CD4-positive, alpha-beta T cell treated with Interleukin-6 for 4 hours (primary cell): Measurements from ENCODE around the gene NFAM1.

Experiments used
- DNase-seq: peaks from one replicate; pipeline ENCODE4 v3.0.0-alpha.2; 2020; ENCODE audit warnings: mixed read lengths

Gene NFAM1

DNA sequence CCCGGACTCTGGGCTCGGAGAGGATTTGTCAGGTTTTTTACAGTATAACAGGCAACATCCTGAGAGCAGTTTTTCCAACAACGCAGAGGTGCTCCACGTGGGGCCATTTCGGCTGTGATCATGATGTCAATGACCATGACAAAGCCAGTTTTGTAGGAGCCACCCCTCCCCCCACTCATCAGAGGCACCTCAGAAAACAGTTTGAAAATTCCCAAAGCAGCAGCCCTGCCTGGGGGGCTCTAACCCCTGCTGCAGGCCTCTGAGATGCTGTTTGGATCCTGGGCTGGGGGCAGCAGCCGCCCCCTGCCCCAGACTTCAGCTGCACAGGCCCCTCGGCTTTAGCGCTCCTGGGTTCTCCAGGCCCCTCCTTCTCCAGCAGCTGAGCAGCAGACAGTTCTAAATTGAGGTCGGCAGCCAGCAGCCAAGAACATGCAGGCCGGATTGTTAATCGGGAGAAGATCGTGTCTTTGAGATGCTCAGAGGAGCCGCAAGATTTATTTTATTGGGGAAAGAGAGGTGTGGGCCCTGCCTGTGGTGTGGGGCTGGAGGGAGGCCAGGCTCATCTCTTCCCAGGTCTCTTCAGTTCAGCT lies 19.4 kb downstream of the NFAM1 start:
- DNase-seq = no peak

DNA sequence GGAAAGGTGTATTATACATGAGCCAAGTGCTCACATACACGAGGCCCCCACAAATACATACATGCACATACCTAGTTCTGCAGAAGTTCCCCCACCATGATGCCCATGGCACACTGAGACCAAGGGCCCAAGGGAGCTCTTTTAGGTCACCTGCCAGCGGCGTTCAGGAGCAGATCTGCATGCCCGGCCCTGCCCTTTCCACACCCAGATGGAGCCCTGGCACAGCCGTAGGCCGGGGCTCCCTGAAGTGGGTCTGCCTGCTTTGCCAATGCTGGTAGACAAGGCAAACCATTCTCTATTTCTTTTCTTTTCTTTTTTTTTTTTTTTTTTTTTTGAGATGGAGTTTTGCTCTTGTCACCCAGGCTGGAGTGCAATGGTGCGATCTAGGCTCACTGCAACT lies 21.5 kb downstream of the NFAM1 start:
- DNase-seq = no peak

DNA sequence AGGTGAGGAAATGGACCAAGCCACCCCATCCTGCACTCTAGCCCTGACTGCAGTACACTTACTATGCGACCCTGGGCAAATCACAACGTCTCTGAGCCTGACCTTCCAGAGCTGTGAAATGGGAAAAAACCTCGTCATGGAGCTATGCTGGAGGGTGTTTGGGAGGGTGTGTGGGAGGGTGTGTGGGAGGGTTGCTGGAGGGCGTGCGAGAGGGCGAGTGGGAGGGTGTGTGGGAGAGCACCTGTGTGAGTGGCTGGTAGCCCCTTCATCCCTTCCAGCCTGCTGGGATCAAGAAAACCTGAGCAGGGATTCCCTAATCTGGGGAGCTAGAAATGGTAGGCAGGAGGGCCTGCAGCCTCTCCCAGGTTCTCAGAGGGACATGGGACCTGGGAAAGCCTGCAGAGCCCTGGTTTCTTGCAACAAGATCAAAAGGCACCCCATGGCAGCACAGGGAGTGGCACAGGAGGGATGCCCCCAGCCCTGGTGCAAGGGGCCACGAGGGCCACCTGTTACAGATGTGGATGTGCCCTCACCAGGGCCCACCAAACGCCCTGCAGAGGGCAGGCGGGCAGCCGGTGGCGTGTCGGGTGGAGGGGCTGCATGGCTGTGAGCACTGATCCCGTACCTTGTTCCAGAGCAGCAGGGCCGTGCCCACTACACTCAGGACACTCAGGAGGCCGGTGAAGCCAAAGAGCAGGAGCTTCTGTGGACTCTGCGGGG lies 23.2 kb downstream of the NFAM1 start:
- no peak for DNase-seq

DNA sequence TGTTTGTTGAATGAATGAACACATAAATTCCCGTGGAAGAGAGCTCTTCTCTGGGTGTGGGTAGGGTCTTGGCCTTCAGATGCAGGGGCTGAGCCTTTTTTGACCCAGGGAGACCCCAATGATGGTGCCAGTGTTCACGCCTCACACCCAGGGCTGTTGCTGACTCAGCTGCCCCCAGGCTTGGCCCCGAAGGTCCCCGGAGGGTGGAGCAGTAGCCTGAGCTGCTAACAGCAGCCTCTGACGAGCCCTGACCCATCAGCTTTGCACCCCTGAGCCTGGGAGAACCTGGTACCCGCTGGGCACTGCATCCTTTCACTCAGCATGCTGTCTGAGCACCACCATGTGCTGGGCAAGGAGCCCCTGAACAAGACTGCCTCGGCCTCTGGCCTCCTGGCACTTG lies 23.9 kb downstream of the NFAM1 start:
- DNase-seq = no peak

- no peak for DNase-seq
Measured at GRCh38 chr22:42404266-42404665, 27.9 kb downstream of the NFAM1 start.

GRCh38 chr22:42401535-42402334 lies 30.5 kb downstream of the NFAM1 start:
- no peak for DNase-seq

DNA sequence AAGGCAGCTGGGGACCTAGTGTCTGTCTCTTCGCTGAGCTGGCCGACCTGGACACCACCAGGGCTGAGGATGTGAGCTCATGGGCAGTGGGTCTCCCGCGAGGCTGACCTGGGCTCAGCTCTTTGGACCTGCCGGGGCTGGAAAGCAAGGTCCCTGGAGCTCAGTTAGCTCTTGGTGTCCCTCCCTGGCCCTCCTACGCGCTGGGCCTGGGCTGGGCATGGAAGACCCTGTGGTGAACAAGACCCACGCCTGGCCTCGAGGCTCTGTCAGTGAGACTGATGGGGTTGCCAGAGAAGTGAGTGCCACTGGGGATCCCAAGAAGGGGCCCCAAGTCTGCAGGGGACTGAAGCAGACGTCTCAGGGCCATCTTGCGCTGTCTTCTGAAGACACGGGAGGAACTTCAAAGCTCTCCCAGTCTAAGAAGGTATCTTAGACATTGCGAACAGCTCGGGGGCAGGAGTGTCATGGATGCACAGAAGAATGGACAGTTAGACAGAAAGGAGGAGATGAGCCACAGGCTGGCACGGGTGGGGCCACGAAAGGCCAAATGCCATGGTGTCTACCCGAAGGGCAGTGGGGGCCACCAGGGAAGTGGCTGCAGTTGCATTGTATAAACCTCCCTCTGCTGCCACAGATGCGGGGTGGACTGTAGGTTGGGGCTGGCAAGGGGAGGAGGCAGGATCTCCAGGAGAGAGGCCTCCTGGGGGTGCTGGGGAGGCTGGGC lies 31.2 kb downstream of the NFAM1 start:
- DNase-seq = no peak

DNA sequence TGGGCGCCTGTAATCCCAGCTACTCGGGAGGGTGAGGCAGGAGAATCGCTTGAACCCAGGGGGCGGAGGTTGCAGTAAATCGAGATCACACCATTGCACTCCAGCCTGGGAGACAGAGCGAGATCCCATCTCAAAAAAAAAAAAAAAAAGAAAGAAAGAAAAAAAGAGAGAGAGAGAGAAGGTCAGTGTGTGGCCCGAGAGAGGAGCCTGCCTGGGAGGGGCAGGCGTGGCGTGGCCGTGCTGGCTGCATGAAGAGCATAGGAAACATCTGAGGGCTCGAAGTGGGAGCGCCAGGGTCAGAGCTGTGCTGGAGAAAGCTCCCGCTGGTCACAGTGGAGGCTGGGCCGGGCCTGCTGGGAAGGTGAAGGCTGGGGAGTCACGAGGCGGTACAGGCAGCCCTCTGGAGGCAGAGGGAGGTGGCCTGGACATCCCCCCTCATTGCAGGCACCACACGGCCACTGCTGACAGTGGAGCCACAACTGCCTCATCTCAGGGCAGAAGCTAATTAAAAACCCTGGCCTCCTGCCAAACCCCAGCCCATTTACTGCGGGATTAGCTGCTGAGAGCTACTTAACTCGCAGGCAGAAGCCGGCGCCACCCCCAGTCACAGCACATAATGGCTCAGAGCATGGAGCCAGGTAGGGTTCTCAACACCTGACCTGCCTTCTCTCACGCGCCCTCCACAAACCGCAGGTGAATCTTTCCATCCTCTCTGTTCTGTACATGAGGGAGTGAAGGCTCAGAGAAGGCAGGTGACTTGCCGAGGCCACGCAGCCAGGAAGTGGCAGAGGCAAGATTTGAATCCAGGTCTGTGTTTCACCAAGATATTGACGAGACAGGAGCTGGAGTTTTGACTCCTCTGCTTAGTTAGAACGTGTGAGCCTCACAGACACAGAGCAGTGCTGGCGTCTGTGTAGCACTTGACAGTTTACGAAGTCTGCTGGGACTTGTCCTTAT lies 32.6 kb downstream of the NFAM1 start:
- no peak for DNase-seq

GRCh38 chr22:42397332-42398249 lies 34.6 kb downstream of the NFAM1 start:
- DNase-seq = no peak

GRCh38 chr22:42396621-42397331 lies 35.4 kb downstream of the NFAM1 start:
- DNase-seq = no peak

DNA sequence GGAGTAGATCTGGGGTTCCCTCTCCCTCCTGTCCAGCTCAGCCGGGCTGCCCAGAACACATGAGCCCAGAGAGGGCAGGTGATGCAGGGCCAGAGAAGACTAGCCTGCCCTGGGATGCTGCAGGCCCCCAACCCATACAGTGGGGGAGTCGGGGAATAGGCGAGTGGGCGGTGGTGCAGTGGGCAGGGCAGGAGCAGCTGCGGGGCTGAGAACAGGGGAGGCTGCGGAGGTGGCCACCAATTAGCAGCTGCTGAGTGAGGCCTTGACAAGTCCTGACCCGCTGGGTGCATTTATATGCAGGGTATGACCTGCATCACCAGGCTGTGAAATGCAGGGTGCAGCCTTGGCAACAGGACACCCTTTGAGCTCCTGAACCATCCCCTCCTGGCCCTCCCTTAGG lies 43.1 kb downstream of the NFAM1 start:
- no peak for DNase-seq

DNA sequence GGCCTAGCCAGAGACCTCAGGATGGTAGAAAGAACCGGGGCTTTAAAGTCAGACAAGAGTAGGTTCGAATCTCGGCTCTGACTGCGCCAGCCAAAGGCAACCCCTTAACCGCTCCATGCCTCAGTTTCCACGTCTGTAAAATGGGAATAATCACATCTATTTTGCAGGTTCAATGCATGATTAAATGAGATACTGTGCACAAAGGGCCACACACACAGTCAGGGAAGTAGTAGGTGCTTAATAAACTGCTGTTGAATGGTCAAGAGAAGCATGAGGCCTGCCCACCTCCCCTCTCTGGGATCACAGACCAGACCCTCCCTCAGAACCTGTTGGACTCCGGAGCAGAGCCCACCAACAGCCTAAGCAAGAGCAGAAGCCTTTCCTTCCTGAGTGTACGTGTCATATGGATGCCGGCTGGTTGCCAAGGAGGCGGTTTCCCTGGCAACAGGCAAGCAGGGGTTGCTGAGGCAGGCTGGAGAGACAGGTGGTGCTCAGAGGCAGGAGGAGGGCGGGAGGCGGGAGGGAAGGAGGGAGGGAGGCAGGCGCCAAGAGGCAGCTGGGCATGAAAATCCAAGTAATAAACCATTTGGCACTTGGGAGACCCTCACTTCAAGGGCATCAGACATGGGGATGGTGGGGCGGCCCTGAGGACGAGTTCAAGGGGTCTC lies 43.9 kb downstream of the NFAM1 start:
- no peak for DNase-seq

DNA sequence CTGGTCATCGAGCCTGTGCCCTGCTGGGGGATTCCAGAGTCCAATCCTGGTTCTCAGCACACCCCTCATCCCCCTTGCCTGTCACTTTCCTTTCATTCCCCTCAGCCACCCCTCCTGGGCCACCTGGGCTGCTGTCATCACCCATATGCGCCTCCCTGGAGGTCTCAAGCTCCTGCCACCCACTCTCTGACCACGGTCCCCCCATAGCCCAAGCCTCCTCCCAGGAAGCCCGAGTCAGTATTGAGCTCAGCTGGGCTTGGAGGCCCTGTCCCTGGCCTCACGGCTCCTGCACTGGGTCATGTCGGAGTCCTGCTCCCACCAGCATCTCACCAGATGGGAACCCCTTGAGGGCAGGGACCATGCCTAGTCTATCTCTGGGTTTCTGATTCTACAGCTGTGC lies 44.6 kb downstream of the NFAM1 start:
- no peak for DNase-seq

DNA sequence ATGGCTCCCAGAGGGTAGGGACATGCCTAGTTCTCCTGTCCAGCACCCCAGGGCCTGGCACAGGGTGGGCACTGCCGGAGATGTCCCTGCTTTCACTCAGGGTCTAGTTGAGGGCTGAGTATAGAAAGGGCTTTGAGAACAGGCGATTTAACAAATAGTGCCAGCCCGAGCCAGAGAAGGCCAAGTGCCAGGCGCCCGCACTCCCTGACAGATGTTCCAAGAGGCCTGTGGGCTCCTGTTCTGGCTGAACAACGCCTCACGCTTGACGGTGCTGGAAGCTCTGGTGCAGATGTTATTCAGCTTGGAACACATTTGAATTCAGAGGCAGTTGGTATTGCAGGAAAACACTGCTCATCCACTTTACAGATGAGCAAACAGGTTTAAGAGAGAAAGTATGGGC lies 46.5 kb downstream of the NFAM1 start:
- DNase-seq = no peak

DNA sequence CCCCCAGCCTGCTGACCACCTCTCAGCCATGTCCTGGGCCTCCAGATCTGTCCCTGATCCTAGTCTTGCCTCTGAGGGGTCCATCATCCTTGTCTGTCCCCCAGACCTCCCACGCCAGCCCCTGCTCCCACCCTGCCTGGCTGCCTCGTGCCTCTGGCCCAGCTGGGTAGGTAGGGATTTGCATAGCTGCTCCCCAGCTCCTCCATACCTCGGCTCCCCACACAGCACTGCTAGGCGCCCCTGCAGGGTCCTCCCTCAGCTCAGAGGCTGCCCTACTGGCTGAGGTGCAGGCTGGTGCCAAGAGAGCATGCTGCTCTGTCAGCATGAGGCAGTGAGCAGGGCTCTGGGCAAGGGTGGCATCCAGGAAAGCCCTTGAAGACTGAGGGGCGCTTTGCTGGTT lies 47.7 kb downstream of the NFAM1 start:
- DNase-seq = no peak

DNA sequence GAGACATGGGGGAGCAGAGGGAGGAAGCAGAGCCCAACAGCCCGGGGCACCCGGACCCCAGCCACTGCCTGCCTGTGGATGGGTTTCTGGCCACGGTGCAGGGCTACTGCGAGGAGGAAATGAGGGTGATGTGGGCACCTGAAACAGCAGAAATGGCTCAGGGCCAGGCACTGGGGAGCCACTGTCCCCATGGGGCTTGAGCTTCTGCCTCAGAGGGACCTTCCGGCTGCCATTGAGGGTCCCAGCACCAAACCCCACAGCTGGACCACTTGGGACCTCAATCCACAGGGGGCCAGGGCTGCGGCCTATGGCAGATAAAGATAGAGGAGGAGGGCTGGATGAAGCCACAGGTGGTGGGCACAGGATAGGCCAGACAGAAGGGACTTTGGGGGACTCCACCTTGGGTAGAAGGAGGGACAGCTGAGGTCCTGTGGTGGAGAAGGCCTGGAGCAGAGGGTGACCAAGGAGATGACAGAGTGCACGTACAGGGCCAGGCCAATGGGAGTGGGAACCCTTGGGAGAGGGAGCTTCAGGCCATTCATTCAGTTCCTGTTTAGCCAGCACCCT lies 48.3 kb downstream of the NFAM1 start:
- no peak for DNase-seq

DNA sequence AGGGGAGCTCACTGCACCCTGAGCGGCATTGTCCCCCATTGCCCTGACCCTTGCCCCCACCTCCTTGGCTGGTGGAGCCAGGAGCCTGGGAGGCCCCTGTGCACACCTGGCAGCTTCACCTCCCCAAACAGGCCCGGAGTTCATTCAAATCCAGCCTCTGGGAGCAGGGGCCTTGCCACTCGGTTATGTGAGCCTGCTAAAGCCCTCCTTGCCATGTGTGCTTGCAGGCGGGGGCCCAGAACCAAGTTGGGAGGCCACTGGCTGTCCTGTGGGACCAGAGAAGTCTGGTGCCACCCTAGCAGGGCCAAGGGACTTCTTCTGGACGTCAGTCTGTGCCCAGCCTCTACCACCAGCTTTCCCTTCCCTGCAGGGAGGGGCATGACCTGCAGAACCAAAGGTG lies 48.9 kb downstream of the NFAM1 start:
- no peak for DNase-seq

- DNase-seq = no peak
Measured at GRCh38 chr22:42380769-42381551, 51.2 kb downstream of the NFAM1 start.
